H1 (cell line): ENCODE results near the gene KLHL17. TPM values are rescaled to one million over a fixed set of nuclear protein-coding genes. Genes with fewer than 3 reads are reported as not detected.

Source experiments
- CTCF ChIA-PET: fragments of 300-600 bp; sonication (Branson Sonifier 250); formaldehyde crosslinking; loops from one replicate; lab custom pipeline; 2021; ENCODE audit not compliant: partially characterized antibody; lab: Charles Lee
- POLR2A ChIA-PET: fragments of 300-600 bp; sonication (Branson Sonifier 250); formaldehyde crosslinking; loops from one replicate; lab custom pipeline; 2021; ENCODE audit warnings: inconsistent platforms; ENCODE audit not compliant: partially characterized antibody; lab: Charles Lee
- DNase-seq, 2 experiments: peaks; one replicate each; pipeline versions ENCODE4 v3.0.0 to v3.0.0-alpha.2; 2010 to 2022; ENCODE audit warnings: low spot score in 2 of 2, low read depth in 1 of 2, mixed read lengths in 1 of 2
- FAIRE-seq: peaks from 2 replicates; lab custom pipeline; 2011; peaks lifted over from hg19 to GRCh38; lab: Jason Lieb, UNC
- H2AFZ ChIP-seq: 2 replicates; pipeline ENCODE4 v1.8.1; 2012; ENCODE audit warnings: low read length, inconsistent platforms
- H2AK5ac ChIP-seq: 2 replicates; pipeline ENCODE4 v1.6.1; 2013; ENCODE audit warnings: low read depth, low read length
- H2BK120ac ChIP-seq: replicated peaks from 2 replicates; pipeline ENCODE3; 2013; ENCODE audit warnings: low read depth, low read length, inconsistent platforms
- H2BK12ac ChIP-seq: 2 replicates; pipeline ENCODE4 v1.6.1; 2013; ENCODE audit warnings: low read depth, low read length
- H2BK15ac ChIP-seq: 2 replicates; pipeline ENCODE4 v1.6.1; 2013; ENCODE audit warnings: low read length
- H2BK20ac ChIP-seq: 2 replicates; pipeline ENCODE4 v1.6.1; 2013; ENCODE audit warnings: low read length
- H2BK5ac ChIP-seq: 2 replicates; pipeline ENCODE4 v1.6.1; 2013; ENCODE audit warnings: low read depth, low read length
- H3K14ac ChIP-seq: 2 replicates; pipeline ENCODE4 v1.6.1; 2013; ENCODE audit warnings: inconsistent platforms; ENCODE audit not compliant: insufficient read length
- H3K18ac ChIP-seq: 2 replicates; pipeline ENCODE4 v1.6.1; 2013; ENCODE audit warnings: low read length; ENCODE audit errors: extremely low read depth
- H3K23ac ChIP-seq: 2 replicates; pipeline ENCODE4 v1.6.1; 2013; ENCODE audit warnings: inconsistent platforms; ENCODE audit not compliant: insufficient read length
- H3K23me2 ChIP-seq: 2 replicates; pipeline ENCODE4 v1.6.1; 2013; ENCODE audit warnings: low read depth, low read length
- H3K27ac ChIP-seq: 2 replicates; pipeline ENCODE4 v1.6.1; 2011; ENCODE audit warnings: low read depth, low read length, inconsistent platforms
- H3K27me3 ChIP-seq, 4 experiments: replicated peaks in 1 of 4; 1 replicate in 1 of 4; 2 replicates in 3 of 4; pipeline versions ENCODE4 v1.6.1 to v1.8.1; 2011 to 2013; ENCODE audit warnings: low read length in 3 of 4, mild to moderate bottlenecking in 3 of 4, inconsistent platforms in 2 of 4, mixed read lengths in 2 of 4, moderate library complexity in 1 of 4; ENCODE audit not compliant: control insufficient read depth in 3 of 4, insufficient read depth in 3 of 4; ENCODE audit errors: extremely low read depth in 1 of 4
- H3K36me3 ChIP-seq, 4 experiments: 2 replicates each; pipeline versions ENCODE4 v1.6.1 to v1.8.1; 2011 to 2013; ENCODE audit warnings: mild to moderate bottlenecking in 4 of 4, low read length in 3 of 4, moderate library complexity in 2 of 4, control low read depth in 1 of 4, inconsistent platforms in 1 of 4; ENCODE audit not compliant: insufficient read depth in 4 of 4, control insufficient read depth in 2 of 4
- H3K4ac ChIP-seq: replicated peaks from 2 replicates; pipeline ENCODE3; 2013; ENCODE audit warnings: low read length, low read depth, mixed read lengths, inconsistent platforms; ENCODE audit not compliant: insufficient read length
- H3K4me1 ChIP-seq, 4 experiments: replicated peaks in 1 of 4; 1 replicate in 1 of 4; 2 replicates in 3 of 4; pipeline versions ENCODE4 v1.6.1 to v1.8.1; 2011 to 2013; ENCODE audit warnings: low read length in 3 of 4, inconsistent platforms in 2 of 4, mixed read lengths in 1 of 4; ENCODE audit not compliant: insufficient read depth in 4 of 4, control insufficient read depth in 3 of 4
- H3K4me2 ChIP-seq, 2 experiments: 2 replicates each; pipeline versions ENCODE4 v1.6.1 to v1.8.1; 2011 to 2013; ENCODE audit warnings: low read depth in 2 of 2, low read length in 2 of 2, control low read depth in 1 of 2, inconsistent platforms in 1 of 2, mild to moderate bottlenecking in 1 of 2; ENCODE audit not compliant: insufficient read depth in 1 of 2
- H3K4me3 ChIP-seq, 4 experiments: fragments of 200-600, 300-600 bp in 1 of 4; sonication (generic), shearing (Covaris generic), sonication (Bioruptor Twin) in 1 of 4; 2 replicates each; pipeline versions ENCODE4 v1.5.1 to v1.8.1; 2011 to 2016; ENCODE audit warnings: low read length in 4 of 4, low read depth in 3 of 4, control low read depth in 2 of 4, inconsistent platforms in 2 of 4, mild to moderate bottlenecking in 2 of 4, mixed read lengths in 1 of 4, moderate library complexity in 1 of 4; ENCODE audit not compliant: insufficient read depth in 2 of 4; ENCODE audit errors: extremely low read depth in 1 of 4
- H3K56ac ChIP-seq: replicated peaks from 2 replicates; pipeline ENCODE3; 2013; ENCODE audit warnings: low read depth, mild to moderate bottlenecking, mixed read lengths, low read length, inconsistent platforms; ENCODE audit not compliant: insufficient read length
- H3K79me1 ChIP-seq: 2 replicates; pipeline ENCODE4 v1.6.1; 2013; ENCODE audit warnings: low read depth, low read length, control low read depth
- H3K79me2 ChIP-seq, 2 experiments: 2 replicates each; pipeline versions ENCODE4 v1.6.1 to v1.8.1; 2012 to 2013; ENCODE audit warnings: low read length in 2 of 2, mild to moderate bottlenecking in 2 of 2, inconsistent platforms in 1 of 2; ENCODE audit not compliant: insufficient read depth in 2 of 2, control insufficient read depth in 1 of 2
- H3K9ac ChIP-seq, 4 experiments: replicated peaks in 1 of 4; 1 replicate in 1 of 4; 2 replicates in 3 of 4; pipeline versions ENCODE4 v1.6.1 to v1.8.1; 2011 to 2013; ENCODE audit warnings: low read depth in 3 of 4, low read length in 3 of 4, control low read depth in 2 of 4, mild to moderate bottlenecking in 2 of 4, moderate library complexity in 2 of 4, inconsistent platforms in 1 of 4; ENCODE audit errors: extremely low read depth in 1 of 4
- H3K9me3 ChIP-seq, 2 experiments: 2 replicates each; pipeline versions ENCODE4 v1.6.1 to v1.8.1; 2012 to 2013; ENCODE audit warnings: mild to moderate bottlenecking in 2 of 2, moderate library complexity in 2 of 2, control low read depth in 1 of 2, inconsistent platforms in 1 of 2, low read depth in 1 of 2, low read length in 1 of 2, mixed read lengths in 1 of 2; ENCODE audit not compliant: insufficient read depth in 2 of 2
- H4K20me1 ChIP-seq, 2 experiments: replicated peaks in 1 of 2; 2 replicates each; pipeline versions ENCODE3 to v1.8.1; 2011 to 2013; ENCODE audit warnings: inconsistent platforms in 2 of 2, low read length in 2 of 2, mild to moderate bottlenecking in 1 of 2; ENCODE audit not compliant: insufficient read depth in 2 of 2, control insufficient read depth in 1 of 2
- H4K5ac ChIP-seq: 2 replicates; pipeline ENCODE4 v1.6.1; 2013; ENCODE audit warnings: low read length, low read depth, mixed read lengths, inconsistent platforms; ENCODE audit not compliant: insufficient read length
- H4K8ac ChIP-seq: 2 replicates; pipeline ENCODE4 v1.8.0; 2013; ENCODE audit warnings: mild to moderate bottlenecking, moderate library complexity, low read length, inconsistent platforms; ENCODE audit not compliant: insufficient read depth; ENCODE audit errors: extremely low read depth
- H4K91ac ChIP-seq: replicated peaks from 2 replicates; pipeline ENCODE3; 2013; ENCODE audit warnings: low read length, mixed read lengths, inconsistent platforms; ENCODE audit not compliant: insufficient read length
- ATF2 ChIP-seq: IDR thresholded peaks from 2 replicates; pipeline ENCODE4 v1.6.1; 2012; ENCODE audit warnings: low read length, inconsistent platforms
- ATF3 ChIP-seq: IDR thresholded peaks from 2 replicates; pipeline ENCODE4 v1.6.1; 2011; ENCODE audit warnings: low read depth, mild to moderate bottlenecking, low read length; ENCODE audit not compliant: insufficient read depth
- BCL11A ChIP-seq, 2 experiments: IDR thresholded peaks; one replicate each; pipeline ENCODE4 v1.6.1; 2011; ENCODE audit warnings: low read depth in 2 of 2, low read length in 2 of 2, mild to moderate bottlenecking in 2 of 2
- CBX5 ChIP-seq: fragments of 300-800, 300-1000 bp; sonication (generic); IDR thresholded peaks from 2 replicates; pipeline ENCODE4 v1.7.1; 2016; ENCODE audit warnings: antibody characterized with exemption, low read length, low read depth
- CHD2 ChIP-seq: IDR thresholded peaks from 2 replicates; pipeline ENCODE4 v1.6.1; 2012; ENCODE audit warnings: low read length, improper control_type of control experiment
- CREB1 ChIP-seq: IDR thresholded peaks from 2 replicates; pipeline ENCODE4 v1.6.1; 2012; ENCODE audit warnings: inconsistent platforms
- EGR1 ChIP-seq: IDR thresholded peaks from 2 replicates; pipeline ENCODE4 v1.6.1; 2011; ENCODE audit warnings: low read depth, low read length, borderline replicate concordance
- JUND ChIP-seq: IDR thresholded peaks from 2 replicates; pipeline ENCODE4 v1.6.1; 2011; ENCODE audit warnings: mild to moderate bottlenecking, improper control_type of control experiment, low read length
- RNF2 ChIP-seq: fragments of 200-900, 300-1000 bp; sonication (generic); IDR thresholded peaks from 2 replicates; pipeline ENCODE4 v1.7.1; 2016; ENCODE audit warnings: borderline replicate concordance, low read depth, mild to moderate bottlenecking, antibody characterized with exemption, low read length; ENCODE audit not compliant: poor library complexity, severe bottlenecking; ENCODE audit errors: missing control alignments
- SP1 ChIP-seq: IDR thresholded peaks from 2 replicates; pipeline ENCODE4 v1.6.1; 2011; ENCODE audit warnings: low read depth, low read length
- TAF7 ChIP-seq: optimal IDR thresholded peaks from 2 replicates; pipeline ENCODE3; 2011; ENCODE audit warnings: low read depth, mild to moderate bottlenecking, inconsistent platforms, low read length, moderate library complexity, borderline replicate concordance
- WGBS, 2 experiments: shearing (Covaris generic) in 1 of 2; methylation state at CpG; one replicate each; pipeline versions ENCODE4 v1.1.6 to v1.1.7; 2013 to 2015; ENCODE audit warnings: low lambda C conversion rate in 2 of 2, mixed read lengths in 2 of 2, inconsistent platforms in 1 of 2, low coverage in 1 of 2, missing lambda C conversion rate in 1 of 2; ENCODE audit not compliant: insufficient replicate concordance in 2 of 2, insufficient coverage in 1 of 2, insufficient read length in 1 of 2; ENCODE audit errors: extremely low coverage in 1 of 2, missing lambda C conversion rate in 1 of 2; 5-methylcytosine and 5-hydroxymethylcytosine counted together
- polyA plus RNA-seq, 7 experiments: library from polyadenylated mRNA; depleted of rRNA in 3 of 7; stranded (reverse) in 5 of 7; unstranded in 2 of 7; fragments of >200 nt in 5 of 7; fragments of 200-250 nt in 2 of 7; gene quantifications; 1 replicate in 5 of 7; 2 replicates in 1 of 7; 4 replicates in 1 of 7; pipeline versions ENCODE4 v1.2.1 to v1.2.3, GENCODE V29; 2011 to 2013; ENCODE audit warnings: missing spikeins in 2 of 7, mixed read lengths in 2 of 7
- total RNA-seq: library from RNA; stranded (reverse); fragmentation: NEBNext Ultra II Directional; extraction: Animal tissue kit (Norgen Biotek cat#: 25700); gene quantifications from 2 replicates; pipeline ENCODE4 v1.2.1, GENCODE V29; 2021

KLHL17 gene
- total and polyA plus RNA-seq, 2 of the 8 experiments (the other 6 are each of a cell fraction or from before 2014, with no cell fraction given), result 32.6 to 36.1 TPM

- Histone ChIP-seq H3K4me3 (no peak overlapping the region), H2AK5ac (no peak overlapping the region), H3K23me2 (peaks cover 5% of the 10 kb centered on the region; the same call in 1 of the 2 replicates), H3K4ac (no peak overlapping the region), H3K4me2 (peak overlapping the region in 1 of 2 experiments; percentile 48; a peak in 1 of 4 replicates), H2BK15ac (0 out of 2 replicates have a peak overlapping the region, but pooled peaks have one; percentile 83), H3K79me2 (no peaks in the 10 kb centered on the region), H2AFZ (no peak overlapping the region), H4K20me1 (peaks cover 13 to 24% of the 10 kb centered on the region in 2 experiments), H2BK20ac (peak overlapping the region; percentile 48; the same call in 1 of the 2 replicates), H3K4me1 (peaks cover 0 to 27% (median 17%) of the 10 kb centered on the region in 4 experiments; a peak in 6 of 7 replicates), H4K91ac (peak overlapping the region; percentile 17), H3K9ac (no peak overlapping the region), H3K36me3 (peaks cover 0 to 8% (median 0%) of the 10 kb centered on the region in 4 experiments; a peak in 1 of 8 replicates), H3K23ac (no peak overlapping the region), H3K27me3 (peaks cover 53 to 98% (median 87%) of the 10 kb centered on the region in 4 experiments), H4K8ac (no peak overlapping the region; the same call in 1 of the 2 replicates), H2BK5ac (no peak overlapping the region), H3K14ac (no peak overlapping the region), H3K56ac (no peak overlapping the region), H2BK120ac (no peak overlapping the region), H3K27ac (no peak overlapping the region), H2BK12ac (peak overlapping the region; percentile 82; the same call in 1 of the 2 replicates), H3K9me3 (no peaks in the 10 kb centered on the region), H3K79me1 (no peaks in the 10 kb centered on the region), H3K18ac (no peak overlapping the region), H4K5ac (no peak overlapping the region)
- DNase-seq (no peak), FAIRE-seq (no peak)
- WGBS, 2 experiments, result 91% methylated on average over 23 of the region's 23 CpGs; no CpG with 5 or more reads in 1 of the 2 experiments
- ChIA-PET POLR2A (interaction anchor here (1.0 to 2.0 kb wide), 6 partner anchors 14 to 105 kb away, joined by 3 to 10 read pairs (median 3); no protein-coding TSS in a partner anchor), CTCF (interaction anchor here (0.6 to 3.0 kb wide), 9 partner anchors 8 to 141 kb away, joined by 3 to 20 read pairs (median 4); no protein-coding TSS in a partner anchor)
- no peak for TF ChIP-seq CHD2
- no peak for TF ChIP-seq CREB1
- no peak for TF ChIP-seq CBX5
- no peak for TF ChIP-seq EGR1
- TF ChIP-seq ATF3, result no peak
- TF ChIP-seq RNF2, result no peak
- TF ChIP-seq BCL11A (IDR thresholded peaks at IDR 0.05; ENCODE audit: low read depth in 2 of 2, low read length in 2 of 2), result no peak
- TF ChIP-seq TAF7, result no peak
- TF ChIP-seq SP1, result no peak
- TF ChIP-seq JUND, result no peak
- no peak for TF ChIP-seq ATF2
Observed at GRCh38 chr1:920010-920409, 40.4 kb upstream of the KLHL17 start.
